ENCODE results near the gene PPP1R26.

The PPP1R26 gene

DNA sequence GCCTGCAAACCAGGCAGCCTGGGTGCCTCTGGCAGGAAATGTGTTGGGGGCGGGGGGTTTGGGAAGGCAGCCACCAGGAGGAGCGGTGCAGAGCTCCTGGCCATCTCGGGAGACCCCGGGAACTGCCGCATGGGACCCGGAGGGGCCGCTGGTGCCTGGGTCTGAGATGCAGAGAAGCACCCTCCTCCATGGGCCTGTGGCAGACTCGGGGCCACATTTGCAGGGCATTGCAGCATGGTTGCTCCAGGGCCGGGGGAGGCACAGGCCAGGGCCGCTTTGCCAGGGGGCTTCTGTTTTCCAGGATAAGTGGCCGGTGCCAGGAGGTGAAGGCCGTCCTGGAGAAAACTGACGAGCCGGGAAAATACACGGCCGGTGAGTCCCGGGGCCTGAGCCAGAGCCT is 43.3 kb downstream of the PPP1R26 start:
- Histone ChIP-seq H3K27ac (ENCODE audit: low read length) (no peak overlapping the region), H3K36me3 (ENCODE audit: insufficient read depth, low read length) (no peaks in the 10 kb centered on the region), H2AFZ (ENCODE audit: low read depth, low read length) (no peak overlapping the region), H3K27me3 (ENCODE audit: insufficient read depth, low read length, poor library complexity) (no peaks in the 10 kb centered on the region), H3K4me3 (ENCODE audit: low read depth in 1 of 2, low read length in 2 of 2) (no peak overlapping the region), H3K9me3 (ENCODE audit: insufficient read depth, low read length, severe bottlenecking) (no peaks in the 10 kb centered on the region), H3K79me2 (ENCODE audit: insufficient read depth, low read length) (no peaks in the 10 kb centered on the region), H4K20me1 (ENCODE audit: insufficient read depth, low read length) (no peaks in the 10 kb centered on the region), H3K4me2 (ENCODE audit: insufficient read depth, low read length) (no peak overlapping the region), H3K4me1 (ENCODE audit: insufficient read depth, low read length) (no peaks in the 10 kb centered on the region), H3K9ac (ENCODE audit: low read depth, low read length) (no peak overlapping the region)
- DNase-seq (no peak), ATAC-seq (ENCODE audit: insufficient read depth, low read depth) (no peak)
- no peak for TF ChIP-seq EZH2 (IDR thresholded peaks at IDR 0.05; ENCODE audit: borderline replicate concordance, low read depth, low read length, severe bottlenecking)
- TF ChIP-seq, protein P1, sequence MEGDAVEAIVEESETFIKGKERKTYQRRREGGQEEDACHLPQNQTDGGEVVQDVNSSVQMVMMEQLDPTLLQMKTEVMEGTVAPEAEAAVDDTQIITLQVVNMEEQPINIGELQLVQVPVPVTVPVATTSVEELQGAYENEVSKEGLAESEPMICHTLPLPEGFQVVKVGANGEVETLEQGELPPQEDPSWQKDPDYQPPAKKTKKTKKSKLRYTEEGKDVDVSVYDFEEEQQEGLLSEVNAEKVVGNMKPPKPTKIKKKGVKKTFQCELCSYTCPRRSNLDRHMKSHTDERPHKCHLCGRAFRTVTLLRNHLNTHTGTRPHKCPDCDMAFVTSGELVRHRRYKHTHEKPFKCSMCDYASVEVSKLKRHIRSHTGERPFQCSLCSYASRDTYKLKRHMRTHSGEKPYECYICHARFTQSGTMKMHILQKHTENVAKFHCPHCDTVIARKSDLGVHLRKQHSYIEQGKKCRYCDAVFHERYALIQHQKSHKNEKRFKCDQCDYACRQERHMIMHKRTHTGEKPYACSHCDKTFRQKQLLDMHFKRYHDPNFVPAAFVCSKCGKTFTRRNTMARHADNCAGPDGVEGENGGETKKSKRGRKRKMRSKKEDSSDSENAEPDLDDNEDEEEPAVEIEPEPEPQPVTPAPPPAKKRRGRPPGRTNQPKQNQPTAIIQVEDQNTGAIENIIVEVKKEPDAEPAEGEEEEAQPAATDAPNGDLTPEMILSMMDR (IDR thresholded peaks at IDR 0.05; ENCODE audit: borderline replicate concordance, extremely low read depth, low read length, poor library complexity, severe bottlenecking), result no peak

DNA sequence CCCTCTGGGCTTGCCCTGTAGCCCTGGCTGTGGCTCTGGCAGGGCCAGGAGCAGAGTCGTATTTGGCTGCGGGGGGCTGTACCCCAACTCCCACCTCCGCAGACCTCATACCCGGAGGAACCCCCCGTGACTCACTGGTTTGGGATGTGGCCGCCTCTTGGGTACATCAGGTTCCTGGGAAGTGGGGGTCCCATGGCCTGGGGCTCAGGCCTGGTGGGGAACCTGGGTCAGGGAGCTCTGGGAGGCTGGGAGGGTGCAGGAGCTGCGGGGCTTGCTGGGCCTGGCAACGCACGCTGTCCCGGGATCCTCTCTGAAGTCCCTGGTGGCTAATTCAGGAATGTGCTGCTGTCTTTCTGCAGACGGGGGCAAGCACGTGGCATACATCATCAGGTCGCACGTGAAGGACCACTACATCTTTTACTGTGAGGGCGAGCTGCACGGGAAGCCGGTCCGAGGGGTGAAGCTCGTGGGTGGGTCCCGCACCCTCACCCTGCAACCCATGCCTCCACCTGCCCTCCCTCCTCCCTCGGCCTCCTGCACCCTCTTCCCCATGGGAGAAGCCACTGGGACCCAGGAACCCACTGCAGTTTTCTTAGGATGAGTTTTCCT is 44.0 kb downstream of the PPP1R26 start:
- Histone ChIP-seq H3K79me2 (ENCODE audit: insufficient read depth, low read length) (no peaks in the 10 kb centered on the region), H2AFZ (ENCODE audit: low read depth, low read length) (no peak overlapping the region), H3K36me3 (ENCODE audit: insufficient read depth, low read length) (no peaks in the 10 kb centered on the region), H3K27ac (ENCODE audit: low read length) (no peak overlapping the region), H3K4me3 (ENCODE audit: low read depth in 1 of 2, low read length in 2 of 2) (no peak overlapping the region), H3K9me3 (ENCODE audit: insufficient read depth, low read length, severe bottlenecking) (no peaks in the 10 kb centered on the region), H3K4me1 (ENCODE audit: insufficient read depth, low read length) (no peaks in the 10 kb centered on the region), H3K4me2 (ENCODE audit: insufficient read depth, low read length) (no peak overlapping the region), H3K9ac (ENCODE audit: low read depth, low read length) (no peak overlapping the region), H4K20me1 (ENCODE audit: insufficient read depth, low read length) (no peaks in the 10 kb centered on the region), H3K27me3 (ENCODE audit: insufficient read depth, low read length, poor library complexity) (no peaks in the 10 kb centered on the region)
- TF ChIP-seq, protein P1 (IDR thresholded peaks at IDR 0.05; ENCODE audit: borderline replicate concordance, extremely low read depth, low read length, poor library complexity, severe bottlenecking), result no peak
- no peak for TF ChIP-seq EZH2 (IDR thresholded peaks at IDR 0.05; ENCODE audit: borderline replicate concordance, low read depth, low read length, severe bottlenecking)
- ATAC-seq (ENCODE audit: insufficient read depth, low read depth), result no peak
- DNase-seq, result no peak

DNA sequence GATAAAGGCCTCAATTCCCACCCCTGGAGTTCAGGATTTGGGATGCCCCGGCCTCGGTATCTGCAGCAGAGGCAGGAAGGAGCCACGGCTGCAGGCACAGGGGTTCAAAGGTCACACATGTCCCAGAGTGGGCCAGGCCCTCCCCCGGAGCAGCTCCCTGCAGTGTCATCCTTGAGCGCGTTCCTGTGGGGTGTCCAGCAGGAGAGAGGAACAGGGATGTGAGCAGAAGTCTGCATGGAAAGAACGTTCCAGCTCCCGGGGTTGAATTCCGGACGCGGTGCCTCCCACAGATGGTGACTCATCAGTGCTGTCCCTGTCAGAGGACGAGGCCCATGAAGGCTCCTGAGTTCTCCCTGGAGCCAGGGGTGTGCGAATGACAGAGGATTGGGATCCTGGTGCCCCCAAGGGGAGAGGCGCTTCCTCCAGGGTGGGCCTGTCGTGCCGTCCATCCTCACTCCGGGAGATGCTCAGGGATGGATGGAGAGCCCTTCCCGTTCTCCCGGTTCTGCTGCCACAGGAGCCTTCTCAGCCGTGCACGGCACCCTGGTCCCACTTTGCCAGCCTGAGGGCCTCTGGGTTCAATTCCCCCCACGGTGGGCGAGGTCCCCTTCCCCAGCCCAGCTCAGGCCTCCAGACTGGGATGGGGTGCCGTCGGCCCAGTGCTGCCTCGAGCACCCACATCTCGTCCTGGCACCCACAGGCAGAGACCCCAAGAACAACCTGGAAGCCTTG is 44.7 kb downstream of the PPP1R26 start:
- no peaks in the 10 kb centered on the region for H3K27me3 ChIP-seq (ENCODE audit: insufficient read depth, low read length, poor library complexity)
- DNase-seq (no peak), ATAC-seq (ENCODE audit: insufficient read depth, low read depth) (no peak)

More for the DNA sequence above, 44.7 kb downstream of the PPP1R26 start:
- Histone ChIP-seq H3K4me1 (ENCODE audit: insufficient read depth, low read length) (no peaks in the 10 kb centered on the region), H3K9ac (ENCODE audit: low read depth, low read length) (no peak overlapping the region), H3K4me2 (ENCODE audit: insufficient read depth, low read length) (no peak overlapping the region), H3K79me2 (ENCODE audit: insufficient read depth, low read length) (no peaks in the 10 kb centered on the region), H3K27ac (ENCODE audit: low read length) (no peak overlapping the region), H4K20me1 (ENCODE audit: insufficient read depth, low read length) (no peaks in the 10 kb centered on the region), H3K4me3 (ENCODE audit: low read depth in 1 of 2, low read length in 2 of 2) (no peak overlapping the region), H2AFZ (ENCODE audit: low read depth, low read length) (no peak overlapping the region), H3K36me3 (ENCODE audit: insufficient read depth, low read length) (no peaks in the 10 kb centered on the region), H3K9me3 (ENCODE audit: insufficient read depth, low read length, severe bottlenecking) (no peaks in the 10 kb centered on the region)
- TF ChIP-seq, protein P1 (IDR thresholded peaks at IDR 0.05; ENCODE audit: borderline replicate concordance, extremely low read depth, low read length, poor library complexity, severe bottlenecking), result no peak
- no peak for TF ChIP-seq EZH2 (IDR thresholded peaks at IDR 0.05; ENCODE audit: borderline replicate concordance, low read depth, low read length, severe bottlenecking)
